ENCODE measurements around the gene MCTP1.

DNA sequence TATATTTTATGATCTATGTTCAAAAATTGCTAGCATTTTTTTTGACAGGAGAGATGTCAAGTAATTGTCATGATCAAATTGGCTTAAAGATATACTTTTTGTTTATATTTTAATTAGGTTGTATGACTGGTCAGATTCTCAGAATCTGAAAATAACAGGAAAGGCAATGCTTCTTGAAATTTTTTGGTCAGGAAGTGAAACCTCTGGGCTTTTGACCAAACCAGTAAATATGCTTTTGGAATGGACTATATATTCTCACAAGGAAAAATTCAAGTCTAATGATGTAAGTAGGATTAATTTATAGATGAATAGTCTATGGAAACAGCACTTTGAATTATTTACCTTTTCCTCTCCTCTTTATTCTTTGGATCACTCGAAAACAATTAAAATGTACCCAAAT is 614.2 kb downstream of the MCTP1 start:
- TF ChIP-seq, protein P1, sequence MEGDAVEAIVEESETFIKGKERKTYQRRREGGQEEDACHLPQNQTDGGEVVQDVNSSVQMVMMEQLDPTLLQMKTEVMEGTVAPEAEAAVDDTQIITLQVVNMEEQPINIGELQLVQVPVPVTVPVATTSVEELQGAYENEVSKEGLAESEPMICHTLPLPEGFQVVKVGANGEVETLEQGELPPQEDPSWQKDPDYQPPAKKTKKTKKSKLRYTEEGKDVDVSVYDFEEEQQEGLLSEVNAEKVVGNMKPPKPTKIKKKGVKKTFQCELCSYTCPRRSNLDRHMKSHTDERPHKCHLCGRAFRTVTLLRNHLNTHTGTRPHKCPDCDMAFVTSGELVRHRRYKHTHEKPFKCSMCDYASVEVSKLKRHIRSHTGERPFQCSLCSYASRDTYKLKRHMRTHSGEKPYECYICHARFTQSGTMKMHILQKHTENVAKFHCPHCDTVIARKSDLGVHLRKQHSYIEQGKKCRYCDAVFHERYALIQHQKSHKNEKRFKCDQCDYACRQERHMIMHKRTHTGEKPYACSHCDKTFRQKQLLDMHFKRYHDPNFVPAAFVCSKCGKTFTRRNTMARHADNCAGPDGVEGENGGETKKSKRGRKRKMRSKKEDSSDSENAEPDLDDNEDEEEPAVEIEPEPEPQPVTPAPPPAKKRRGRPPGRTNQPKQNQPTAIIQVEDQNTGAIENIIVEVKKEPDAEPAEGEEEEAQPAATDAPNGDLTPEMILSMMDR (IDR thresholded peaks at IDR 0.05) = no peak
- TF ChIP-seq POLR2A (IDR thresholded peaks at IDR 0.05) = no peak
